Small intestine (tissue), 7 donors: Measurements from ENCODE around the gene ANKRD34B. TPM values are rescaled to one million over a fixed set of nuclear protein-coding genes. Genes with fewer than 3 reads are reported as not detected.

Experiments
- DNase-seq, 2 donors: peaks; one replicate each; pipeline versions ENCODE4 v3.0.0 to v3.0.0-alpha.2; 2013
- FAIRE-seq: peaks from 2 replicates; lab custom pipeline; 2012; peaks lifted over from hg19 to GRCh38; lab: Jason Lieb, UNC
- H3K27ac ChIP-seq, 3 donors: one replicate each; pipeline ENCODE4 v1.5.1; 2013; ENCODE audit warnings: low read length in 2 of 3, mild to moderate bottlenecking in 2 of 3, control low read depth in 1 of 3, inconsistent platforms in 1 of 3, low read depth in 1 of 3, moderate library complexity in 1 of 3
- H3K27me3 ChIP-seq, 3 donors: one replicate each; pipeline ENCODE4 v1.6.1; 2013; ENCODE audit warnings: low read length in 3 of 3, inconsistent platforms in 1 of 3; ENCODE audit not compliant: control insufficient read depth in 3 of 3, insufficient read depth in 3 of 3
- H3K36me3 ChIP-seq, 3 donors: one replicate each; pipeline ENCODE4 v1.6.1; 2013; ENCODE audit warnings: low read length in 3 of 3, inconsistent platforms in 1 of 3, low read depth in 1 of 3, mild to moderate bottlenecking in 1 of 3, moderate library complexity in 1 of 3; ENCODE audit not compliant: control insufficient read depth in 3 of 3, insufficient read depth in 2 of 3
- H3K4me1 ChIP-seq, 3 donors: one replicate each; pipeline ENCODE4 v1.6.1; 2013; ENCODE audit warnings: low read length in 2 of 3, inconsistent platforms in 1 of 3, low read depth in 1 of 3, mild to moderate bottlenecking in 1 of 3, moderate library complexity in 1 of 3; ENCODE audit not compliant: control insufficient read depth in 3 of 3, insufficient read depth in 2 of 3
- H3K4me3 ChIP-seq, 3 donors: one replicate each; pipeline ENCODE4 v1.5.1; 2013; ENCODE audit warnings: low read length in 3 of 3, control low read depth in 1 of 3, inconsistent platforms in 1 of 3, low read depth in 1 of 3, mild to moderate bottlenecking in 1 of 3, moderate library complexity in 1 of 3
- H3K9me3 ChIP-seq, 2 donors: one replicate each; pipeline ENCODE4 v1.6.1; 2013; ENCODE audit warnings: low read depth in 1 of 2, low read length in 1 of 2; ENCODE audit not compliant: control insufficient read depth in 2 of 2, insufficient read depth in 1 of 2
- WGBS, 3 donors: extraction: QIAGEN DNeasy Blood & Tissue Kit; methylation state at CpG; one replicate each; pipeline ENCODE4 v1.1.7; 2013; 5-methylcytosine and 5-hydroxymethylcytosine counted together
- polyA plus RNA-seq, 4 donors: library from polyadenylated mRNA; stranded (reverse) in 3 of 4; unstranded in 1 of 4; fragments of 200-250 nt in 3 of 4; fragments of 120-200 nt in 1 of 4; gene quantifications; one replicate each; pipeline versions ENCODE4 v1.2.1 to v1.2.3, GENCODE V29; 2013
- donor health status: healthy with polysubstance abuse.
- donor health status: control.
- donor health status: control.
- donor health status: Bipolar disorder and iron deficiency.
- donor health status: healthy.

ANKRD34B gene
- polyA plus RNA-seq, 4 donors, result not detected

- no peaks in the 10 kb centered on the region for H3K9me3 ChIP-seq
- no peaks in the 10 kb centered on the region for H3K36me3 ChIP-seq
- H3K4me1 ChIP-seq, result no peaks in the 10 kb centered on the region
- no peak overlapping the region for H3K27ac ChIP-seq
- no peak overlapping the region for H3K4me3 ChIP-seq
- no peak for FAIRE-seq
- DNase-seq, result no peak
- 92 to 95% (median 93%) methylated on average over 6 of the region's 6 CpGs for WGBS, 3 donors
- no peaks in the 10 kb centered on the region for H3K27me3 ChIP-seq
Measured at GRCh38 chr5:80508844-80509243, 61.2 kb downstream of the ANKRD34B start.

GRCh38 chr5:80507663-80508062 lies 62.4 kb downstream of the ANKRD34B start:
- Histone ChIP-seq H3K27me3 (no peaks in the 10 kb centered on the region), H3K9me3 (no peaks in the 10 kb centered on the region), H3K4me1 (no peaks in the 10 kb centered on the region), H3K27ac (no peak overlapping the region), H3K36me3 (no peaks in the 10 kb centered on the region), H3K4me3 (no peak overlapping the region)
- FAIRE-seq, result no peak
- DNase-seq, result no peak
- WGBS, 3 donors, result 95 to 98% (median 97%) methylated on average over 3 of the region's 3 CpGs

Other genes with a start within 250 kb of the ANKRD34B start
- gene ZFYVE16, start 162.2 kb downstream of the ANKRD34B start, polyA plus RNA-seq, result 10 to 100 TPM in 1 of 4 donors, 1 to 10 TPM in 3; 6.2 to 33.5 (median 7.4) TPM
- 1 to 10 TPM in 2 of 4 donors, under 1 TPM in 1, not detected in 1; 0.73 to 1.4 (median 1.1) TPM for gene FAM151B, start 82.2 kb downstream of the ANKRD34B start, polyA plus RNA-seq
- gene MSH3, start 84.4 kb upstream of the ANKRD34B start, polyA plus RNA-seq, result 10 to 100 TPM in 1 of 4 donors, 1 to 10 TPM in 3; 3.5 to 15.6 (median 4.8) TPM
- gene DHFR, start 84.7 kb upstream of the ANKRD34B start, polyA plus RNA-seq, result 10 to 100 TPM; 13.5 to 55.3 (median 33.1) TPM